Transverse colon (tissue), 4 donors: ENCODE data around the gene CAPN9. TPM values are rescaled to one million over a fixed set of nuclear protein-coding genes. Genes with fewer than 3 reads are reported as not detected.

Experiments used
- DNase-seq: peaks from one replicate; pipeline ENCODE4 v3.0.0-alpha.2; 2019
- H3K27ac ChIP-seq, 4 donors: fragments of 200-600 bp; sonication (generic); 2 replicates each; pipeline ENCODE4 v1.5.1; 2016 to 2018; ENCODE audit warnings: inconsistent platforms in 4 of 4
- H3K27me3 ChIP-seq: fragments of 200-600 bp; sonication (generic); 2 replicates; pipeline ENCODE4 v1.5.1; 2017; ENCODE audit warnings: inconsistent platforms
- H3K36me3 ChIP-seq, 4 donors: fragments of 200-600 bp; sonication (generic); 2 replicates each; pipeline ENCODE4 v1.5.1; 2017 to 2019; ENCODE audit warnings: inconsistent platforms in 4 of 4
- H3K4me1 ChIP-seq, 4 donors: fragments of 200-600 bp; sonication (generic); 2 replicates each; pipeline ENCODE4 v1.5.1; 2017 to 2020; ENCODE audit warnings: inconsistent platforms in 4 of 4
- H3K4me3 ChIP-seq, 4 donors: fragments of 200-600 bp; sonication (generic); 1 replicate in 1 of 4; 2 replicates in 3 of 4; pipeline versions ENCODE4 v1.5.1 to v1.6.1; 2017 to 2019; ENCODE audit warnings: inconsistent platforms in 4 of 4
- H3K9me3 ChIP-seq, 2 donors: fragments of 200-600 bp; sonication (generic); 2 replicates each; pipeline ENCODE4 v1.5.1; 2017 to 2019; ENCODE audit warnings: inconsistent platforms in 2 of 2
- EP300 ChIP-seq: sonication (generic); formaldehyde crosslinking; IDR thresholded peaks from one replicate; pipeline ENCODE4 v1.6.1; 2017; ENCODE audit warnings: antibody characterized with exemption, low read depth
- POLR2A ChIP-seq: fragments of 450-650 bp; IDR thresholded peaks from one replicate; pipeline ENCODE4 v1.6.1; 2016; ENCODE audit warnings: antibody characterized with exemption, mild to moderate bottlenecking, moderate library complexity
- POLR2AphosphoS5 ChIP-seq, 3 donors: sonication (generic); formaldehyde crosslinking; IDR thresholded peaks; one replicate each; pipeline ENCODE4 v1.6.1; 2016; ENCODE audit warnings: antibody characterized with exemption in 3 of 3
- WGBS, 2 donors: methylation state at CpG; one replicate each; pipeline ENCODE4 v1.1.5; 2018; ENCODE audit warnings: low coverage in 1 of 2; 5-methylcytosine and 5-hydroxymethylcytosine counted together
- in situ Hi-C, 4 donors: fragments of 200-750 bp; cut with MboI; loops; one replicate each; pipeline versions ENCODE4 v1.15.0 to v1.15.1; 2017; ENCODE audit warnings: low sequenced_read_pairs in 3 of 4, low pct_ligation_motif_present in 1 of 4, low pct_unique_long_range_greater_than_20kb in 1 of 4
- intact Hi-C: fragments of 100-400 bp; cut with DNase I; formaldehyde crosslinking; loops from one replicate; pipeline ENCODE4 v1.15.1; 2023; ENCODE audit warnings: low total_unique reads
- total RNA-seq, 4 donors: library from RNA; depleted of rRNA; stranded (reverse); fragments of >200 nt; gene quantifications; one replicate each; pipeline ENCODE4 v1.1.0, GENCODE V29; 2016
- TF ChIP-seq, protein P1 (sequence below), 5 experiments: fragments of 200-600 bp in 3 of 5; fragments of 450-650 bp in 2 of 5; sonication (generic) in 3 of 5; IDR thresholded peaks; 1 replicate in 2 of 5; 2 replicates in 3 of 5; pipeline ENCODE4 v1.5.1; 2016 to 2017; ENCODE audit warnings: antibody characterized with exemption in 5 of 5, inconsistent platforms in 3 of 5, mild to moderate bottlenecking in 2 of 5, moderate library complexity in 1 of 5

Gene CAPN9
- total RNA-seq, 4 donors from 2014 or later: 26.3 to 59.9 (median 32.7) TPM

DNA sequence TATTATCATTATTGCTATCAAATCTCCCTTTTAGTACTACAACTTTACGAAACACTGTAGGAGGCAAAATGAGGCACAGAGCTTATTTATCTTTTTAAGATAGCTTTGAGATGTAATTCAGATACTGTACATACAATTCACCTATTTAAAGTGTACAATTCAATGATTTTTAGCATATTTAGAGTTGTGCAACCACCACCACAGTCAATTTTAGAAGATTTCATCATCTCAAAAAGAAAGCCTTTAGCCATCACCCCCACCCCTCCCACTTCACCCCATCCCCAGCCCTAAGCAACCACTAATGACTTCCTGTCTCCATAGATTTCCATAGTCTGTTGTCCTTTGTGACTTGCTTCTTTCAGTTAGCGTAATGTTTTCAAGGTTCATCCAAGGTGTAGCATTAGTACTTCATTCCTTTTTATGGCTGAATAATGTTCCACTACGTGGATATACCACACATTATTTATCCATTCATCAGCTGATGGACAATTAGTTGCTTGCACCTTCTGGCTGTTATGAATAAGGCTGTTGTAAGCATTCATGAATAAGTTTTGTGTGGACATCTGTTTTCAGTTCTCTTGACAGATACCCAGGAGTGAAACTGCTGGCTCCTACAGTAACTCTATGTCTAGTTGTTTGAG, 9.4 kb upstream of the CAPN9 start:
- DNase-seq: no peak
- H3K27me3 ChIP-seq: no peaks in the 10 kb centered on the region
- peaks cover 0 to 3% (median 0%) of the 10 kb centered on the region in 4 donors for H3K4me1 ChIP-seq
- intact Hi-C loops (no loop called here), in situ Hi-C loops (no loop called here)
- no peaks in the 10 kb centered on the region for H3K36me3 ChIP-seq
- TF ChIP-seq, protein P1, sequence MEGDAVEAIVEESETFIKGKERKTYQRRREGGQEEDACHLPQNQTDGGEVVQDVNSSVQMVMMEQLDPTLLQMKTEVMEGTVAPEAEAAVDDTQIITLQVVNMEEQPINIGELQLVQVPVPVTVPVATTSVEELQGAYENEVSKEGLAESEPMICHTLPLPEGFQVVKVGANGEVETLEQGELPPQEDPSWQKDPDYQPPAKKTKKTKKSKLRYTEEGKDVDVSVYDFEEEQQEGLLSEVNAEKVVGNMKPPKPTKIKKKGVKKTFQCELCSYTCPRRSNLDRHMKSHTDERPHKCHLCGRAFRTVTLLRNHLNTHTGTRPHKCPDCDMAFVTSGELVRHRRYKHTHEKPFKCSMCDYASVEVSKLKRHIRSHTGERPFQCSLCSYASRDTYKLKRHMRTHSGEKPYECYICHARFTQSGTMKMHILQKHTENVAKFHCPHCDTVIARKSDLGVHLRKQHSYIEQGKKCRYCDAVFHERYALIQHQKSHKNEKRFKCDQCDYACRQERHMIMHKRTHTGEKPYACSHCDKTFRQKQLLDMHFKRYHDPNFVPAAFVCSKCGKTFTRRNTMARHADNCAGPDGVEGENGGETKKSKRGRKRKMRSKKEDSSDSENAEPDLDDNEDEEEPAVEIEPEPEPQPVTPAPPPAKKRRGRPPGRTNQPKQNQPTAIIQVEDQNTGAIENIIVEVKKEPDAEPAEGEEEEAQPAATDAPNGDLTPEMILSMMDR (IDR thresholded peaks at IDR 0.05): no peak
- TF ChIP-seq EP300 (no peak), POLR2AphosphoS5 (IDR thresholded peaks at IDR 0.05) (no peak), POLR2A (no peak)
- H3K4me3 ChIP-seq: no peak overlapping the region
- 83 to 94% methylated on average over 3 of the region's 3 CpGs for WGBS, 2 donors
- H3K9me3 ChIP-seq: no peaks in the 10 kb centered on the region
- H3K27ac ChIP-seq: no peak overlapping the region

DNA sequence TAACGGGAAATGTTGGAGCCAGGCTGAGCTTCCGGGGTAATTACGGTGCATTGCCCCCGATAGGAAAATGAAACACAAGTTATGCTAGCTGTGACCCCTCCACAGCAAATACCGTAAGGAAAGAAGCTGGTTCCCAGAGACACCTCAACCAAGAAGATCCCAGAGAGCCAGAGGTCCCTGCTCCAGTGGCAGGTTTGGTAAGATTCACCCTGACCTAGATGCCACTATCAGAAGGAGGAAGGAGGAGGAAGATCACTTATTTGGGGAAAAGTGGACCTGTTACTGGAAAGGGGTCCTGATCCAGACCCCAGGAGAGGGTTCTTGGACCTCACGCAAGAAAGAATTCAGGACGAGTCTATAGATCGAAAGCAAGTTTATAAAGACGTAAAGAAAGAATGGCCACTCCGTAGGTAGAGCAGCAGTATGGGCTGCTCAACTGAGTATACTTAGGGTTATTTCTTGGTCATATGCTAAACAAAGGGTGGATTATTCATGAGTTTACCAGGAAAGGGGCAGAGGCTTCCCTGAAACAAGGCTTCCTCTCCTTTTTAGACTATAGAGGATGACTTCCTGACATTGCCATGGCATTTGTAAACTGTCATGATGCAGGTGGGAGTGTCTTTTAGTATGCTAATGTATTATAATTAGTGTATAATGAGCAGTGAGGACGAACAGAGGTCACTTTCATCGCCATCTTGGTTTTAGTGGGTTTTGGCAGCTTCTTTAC, 7.5 kb upstream of the CAPN9 start:
- Histone ChIP-seq H3K9me3 (no peaks in the 10 kb centered on the region), H3K36me3 (no peaks in the 10 kb centered on the region), H3K4me3 (no peak overlapping the region), H3K27me3 (no peaks in the 10 kb centered on the region), H3K27ac (no peak overlapping the region), H3K4me1 (peaks cover 0 to 3% (median 0%) of the 10 kb centered on the region in 4 donors)
- intact Hi-C loops: no loop called here
- no peak for DNase-seq
- no peak for TF ChIP-seq POLR2A
- no peak for TF ChIP-seq EP300
- TF ChIP-seq, protein P1 (IDR thresholded peaks at IDR 0.05): no peak
- TF ChIP-seq POLR2AphosphoS5 (IDR thresholded peaks at IDR 0.05): no peak
- WGBS, 2 donors: 89 to 93% methylated on average over 8 to 12 of the region's 12 CpGs
- in situ Hi-C loops: no loop called here

DNA sequence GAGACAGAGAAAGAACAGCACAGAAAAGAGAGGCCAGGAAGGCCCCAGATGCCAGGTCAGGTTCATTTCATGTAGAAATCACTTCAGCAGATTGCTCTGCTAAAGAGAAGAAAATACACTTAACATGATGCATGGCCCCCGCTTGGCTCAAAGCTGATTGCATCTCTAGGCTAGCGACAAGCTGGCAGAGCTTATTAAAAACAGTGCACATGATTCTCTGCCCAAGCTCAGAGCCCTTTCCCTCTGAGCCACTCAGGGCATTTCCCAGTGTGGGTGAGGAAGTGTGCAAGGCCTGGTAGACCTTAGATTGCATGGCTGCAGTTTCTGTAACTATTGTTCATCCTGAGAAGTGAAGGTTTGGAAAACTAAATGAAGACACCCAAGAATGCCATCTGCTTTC, 3.3 kb upstream of the CAPN9 start:
- Histone ChIP-seq H3K9me3 (no peaks in the 10 kb centered on the region), H3K27ac (no peak overlapping the region), H3K4me1 (peaks cover 0 to 3% (median 0%) of the 10 kb centered on the region in 4 donors), H3K4me3 (no peak overlapping the region), H3K27me3 (no peaks in the 10 kb centered on the region), H3K36me3 (no peaks in the 10 kb centered on the region)
- WGBS, 2 donors: 80 to 89% methylated on average over 1 to 2 of the region's 2 CpGs
- in situ Hi-C loops: no loop called here
- TF ChIP-seq, protein P1 (IDR thresholded peaks at IDR 0.05): no peak
- TF ChIP-seq POLR2A: no peak
- no peak for TF ChIP-seq EP300
- TF ChIP-seq POLR2AphosphoS5 (IDR thresholded peaks at IDR 0.05): no peak
- intact Hi-C loops: no loop called here
- DNase-seq: no peak

DNA sequence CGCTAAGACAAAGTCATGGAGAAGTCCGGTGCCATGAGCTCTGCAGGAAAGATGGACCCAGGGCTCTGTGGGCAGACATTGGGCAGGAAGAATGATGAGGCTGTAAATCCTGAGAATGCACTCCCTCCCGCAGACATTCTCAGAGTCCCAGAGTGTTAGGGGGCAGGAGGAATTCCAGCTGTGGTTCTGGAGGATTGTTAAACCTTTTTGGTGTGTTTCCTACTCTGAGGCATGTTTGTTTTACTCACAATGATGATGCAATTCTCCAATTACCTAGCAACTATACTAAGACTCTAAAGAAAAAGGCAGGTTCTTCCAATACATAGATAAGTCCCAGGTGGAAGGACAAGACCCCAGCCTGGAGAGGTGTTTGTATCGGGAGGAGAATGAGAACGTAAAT, 2.8 kb upstream of the CAPN9 start:
- DNase-seq: no peak
- no peaks in the 10 kb centered on the region for H3K36me3 ChIP-seq
- intact Hi-C loops: no loop called here

More for the DNA sequence above, 2.8 kb upstream of the CAPN9 start:
- Histone ChIP-seq H3K4me1 (peaks cover 0 to 3% (median 0%) of the 10 kb centered on the region in 4 donors), H3K27ac (no peak overlapping the region), H3K9me3 (no peaks in the 10 kb centered on the region), H3K27me3 (no peaks in the 10 kb centered on the region), H3K4me3 (no peak overlapping the region)
- WGBS, 2 donors: 60 to 72% methylated on average over 1 to 5 of the region's 5 CpGs
- in situ Hi-C loops: no loop called here
- TF ChIP-seq EP300: no peak
